Hepatocyte (in vitro differentiated cells): Measurements from ENCODE around the gene KRTAP10-2. TPM values are rescaled to one million over a fixed set of nuclear protein-coding genes. Genes with fewer than 3 reads are reported as not detected.

Experiments
- DNase-seq: peaks from one replicate; pipeline ENCODE4 v3.0.0-alpha.2; 2016; ENCODE audit warnings: low spot score
- H2AFZ ChIP-seq: fragments of 200-600 bp; sonication (generic); 2 replicates; pipeline ENCODE4 v1.6.0; 2016; ENCODE audit warnings: antibody characterized with exemption, mild to moderate bottlenecking
- H3K27ac ChIP-seq: fragments of 200-600 bp; sonication (generic); 2 replicates; pipeline ENCODE4 v1.5.1; 2016; ENCODE audit warnings: mild to moderate bottlenecking
- H3K27me3 ChIP-seq: fragments of 200-600 bp; sonication (generic); 2 replicates; pipeline ENCODE4 v1.6.1; 2016
- H3K36me3 ChIP-seq: fragments of 200-600 bp; sonication (generic); replicated peaks from 2 replicates; pipeline ENCODE4 v1.5.1; 2016; ENCODE audit warnings: low read depth; ENCODE audit not compliant: insufficient read depth
- H3K4me1 ChIP-seq: fragments of 200-600 bp; sonication (generic); 2 replicates; pipeline ENCODE4 v1.5.1; 2016; ENCODE audit warnings: mild to moderate bottlenecking, moderate library complexity; ENCODE audit not compliant: insufficient read depth
- H3K4me2 ChIP-seq: fragments of 200-600 bp; sonication (generic); 2 replicates; pipeline ENCODE4 v1.6.0; 2016
- H3K4me3 ChIP-seq: fragments of 200-600 bp; sonication (generic); 2 replicates; pipeline ENCODE4 v1.5.1; 2016; ENCODE audit warnings: mild to moderate bottlenecking
- H3K79me2 ChIP-seq: fragments of 200-600 bp; sonication (generic); 2 replicates; pipeline ENCODE4 v1.6.0; 2017; ENCODE audit warnings: mild to moderate bottlenecking
- H3K9me2 ChIP-seq: fragments of 200-600 bp; sonication (generic); replicated peaks from 2 replicates; pipeline ENCODE4 v1.6.0; 2017; ENCODE audit warnings: mild to moderate bottlenecking; ENCODE audit not compliant: insufficient read depth
- H3K9me3 ChIP-seq: fragments of 200-600 bp; sonication (generic); 2 replicates; pipeline ENCODE4 v1.5.1; 2016; ENCODE audit warnings: low read depth, mild to moderate bottlenecking
- H4K20me1 ChIP-seq: fragments of 200-600 bp; sonication (generic); 2 replicates; pipeline ENCODE4 v1.6.0; 2016; ENCODE audit warnings: mild to moderate bottlenecking; ENCODE audit not compliant: insufficient read depth, poor library complexity, severe bottlenecking
- EZH2 ChIP-seq: fragments of 200-600 bp; sonication (generic); IDR thresholded peaks from 2 replicates; pipeline ENCODE4 v1.6.1; 2016; ENCODE audit warnings: antibody characterized with exemption, mild to moderate bottlenecking, borderline replicate concordance
- EZH2phosphoT487 ChIP-seq: fragments of 200-600 bp; sonication (generic); IDR thresholded peaks from one replicate; pipeline ENCODE4 v1.6.1; 2018; ENCODE audit warnings: antibody characterized with exemption, mild to moderate bottlenecking, low read depth, moderate library complexity; ENCODE audit not compliant: unreplicated experiment, severe bottlenecking
- WGBS: methylation state at CpG from one replicate; pipeline ENCODE4 v1.1.6; 2016; ENCODE audit warnings: low lambda C conversion rate; ENCODE audit errors: missing lambda C conversion rate; 5-methylcytosine and 5-hydroxymethylcytosine counted together
- polyA plus RNA-seq: library from polyadenylated mRNA; unstranded; fragments of >200 nt; fragmentation: Nextera tagmentation; extraction: Ambion mirVana; gene quantifications from 2 replicates; pipeline ENCODE4 v1.2.1, GENCODE V29; 2016
- total RNA-seq: library from RNA; depleted of rRNA; stranded (reverse); fragments of >200 nt; gene quantifications from 2 replicates; pipeline ENCODE4 v1.2.3, GENCODE V29; 2014
- TF ChIP-seq, protein P1 (sequence below): fragments of 200-600 bp; sonication (generic); IDR thresholded peaks from 2 replicates; pipeline ENCODE4 v1.5.1; 2016; ENCODE audit warnings: antibody characterized with exemption, mild to moderate bottlenecking; ENCODE audit not compliant: poor library complexity

KRTAP10-2 gene
- total and polyA plus RNA-seq, 2 experiments from 2014 or later = not detected

DNA sequence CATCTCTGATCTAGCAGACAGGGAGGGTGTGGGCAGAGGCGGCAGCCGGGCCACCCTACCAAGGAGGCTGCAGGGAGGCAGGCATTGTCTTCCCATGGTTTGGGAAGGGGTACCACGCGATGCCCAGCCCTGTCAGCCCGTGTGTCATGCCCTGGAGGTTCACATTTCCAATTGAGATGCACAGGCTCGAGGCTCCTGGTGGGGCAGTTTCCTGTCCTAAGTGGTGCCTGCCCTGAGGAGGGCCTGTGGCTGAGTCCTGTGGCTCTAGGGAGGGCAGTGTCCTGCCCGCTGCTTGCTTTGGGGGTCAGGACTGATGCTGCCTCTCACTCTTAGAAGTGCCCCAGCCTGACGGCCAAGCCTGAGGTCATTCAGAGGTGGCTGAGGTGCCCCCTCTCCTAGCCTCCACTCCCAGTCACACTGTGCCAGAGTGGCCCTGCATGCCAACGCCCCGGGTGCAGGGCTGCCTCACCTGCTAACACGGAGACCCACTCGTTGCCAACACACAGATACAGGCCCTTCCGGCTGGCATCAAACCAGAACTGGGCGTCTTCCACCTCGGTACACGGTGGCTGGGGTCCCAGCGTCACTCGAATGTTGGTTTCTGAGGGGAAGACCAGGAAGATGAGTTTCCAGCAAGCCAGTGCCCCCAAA, 23.2 kb downstream of the KRTAP10-2 start:
- Histone ChIP-seq H3K9me3 (no peaks in the 10 kb centered on the region), H3K4me1 (no peaks in the 10 kb centered on the region), H4K20me1 (no peaks in the 10 kb centered on the region), H3K9me2 (no peaks in the 10 kb centered on the region), H3K4me3 (no peak overlapping the region), H3K79me2 (no peaks in the 10 kb centered on the region), H3K36me3 (no peaks in the 10 kb centered on the region), H3K27me3 (no peaks in the 10 kb centered on the region), H3K27ac (no peak overlapping the region), H2AFZ (no peak overlapping the region), H3K4me2 (no peak overlapping the region)
- TF ChIP-seq, protein P1, sequence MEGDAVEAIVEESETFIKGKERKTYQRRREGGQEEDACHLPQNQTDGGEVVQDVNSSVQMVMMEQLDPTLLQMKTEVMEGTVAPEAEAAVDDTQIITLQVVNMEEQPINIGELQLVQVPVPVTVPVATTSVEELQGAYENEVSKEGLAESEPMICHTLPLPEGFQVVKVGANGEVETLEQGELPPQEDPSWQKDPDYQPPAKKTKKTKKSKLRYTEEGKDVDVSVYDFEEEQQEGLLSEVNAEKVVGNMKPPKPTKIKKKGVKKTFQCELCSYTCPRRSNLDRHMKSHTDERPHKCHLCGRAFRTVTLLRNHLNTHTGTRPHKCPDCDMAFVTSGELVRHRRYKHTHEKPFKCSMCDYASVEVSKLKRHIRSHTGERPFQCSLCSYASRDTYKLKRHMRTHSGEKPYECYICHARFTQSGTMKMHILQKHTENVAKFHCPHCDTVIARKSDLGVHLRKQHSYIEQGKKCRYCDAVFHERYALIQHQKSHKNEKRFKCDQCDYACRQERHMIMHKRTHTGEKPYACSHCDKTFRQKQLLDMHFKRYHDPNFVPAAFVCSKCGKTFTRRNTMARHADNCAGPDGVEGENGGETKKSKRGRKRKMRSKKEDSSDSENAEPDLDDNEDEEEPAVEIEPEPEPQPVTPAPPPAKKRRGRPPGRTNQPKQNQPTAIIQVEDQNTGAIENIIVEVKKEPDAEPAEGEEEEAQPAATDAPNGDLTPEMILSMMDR = no peak
- TF ChIP-seq EZH2phosphoT487 (no peak), EZH2 (no peak)
- 90% methylated on average over 18 of the region's 18 CpGs for WGBS
- DNase-seq = no peak

DNA sequence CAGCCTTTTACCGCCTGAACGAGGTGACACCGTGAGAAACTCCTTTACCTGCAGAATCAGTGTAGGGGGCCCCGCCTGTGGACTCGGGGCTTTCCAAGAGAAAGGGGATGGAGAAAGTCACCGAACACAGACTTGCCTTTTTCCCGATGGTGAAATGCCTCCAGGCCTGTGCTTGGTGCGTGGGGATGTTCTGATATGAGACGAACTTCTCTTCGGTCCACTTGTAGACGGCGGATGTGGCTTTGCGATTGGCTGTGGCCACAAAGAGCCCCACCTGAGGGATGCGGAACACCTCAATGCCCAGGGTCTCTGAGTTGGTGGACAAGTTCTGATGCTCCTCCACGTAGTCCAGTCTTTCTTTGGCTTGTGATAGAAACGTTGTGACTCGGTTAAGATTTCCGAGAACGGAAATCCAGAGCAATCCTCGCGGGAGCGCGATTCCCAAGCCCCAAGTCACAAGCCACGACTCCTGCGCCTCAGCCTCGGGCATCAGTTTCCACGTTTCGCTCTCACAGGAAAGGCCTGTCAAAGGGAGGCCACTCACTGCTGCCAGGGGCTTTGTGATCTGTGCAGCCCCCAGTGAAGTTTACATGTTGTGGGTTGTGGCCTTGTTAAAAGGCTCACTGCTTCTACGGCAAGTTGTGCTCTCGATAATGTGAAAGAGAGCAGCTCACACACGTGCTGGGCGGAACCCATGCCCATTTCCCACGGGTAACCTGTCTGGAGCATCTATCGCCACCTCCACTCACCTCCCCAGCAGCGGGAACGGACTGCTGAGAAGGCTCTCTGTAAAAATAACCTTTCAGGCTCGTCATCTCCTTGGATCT, 23.9 kb downstream of the KRTAP10-2 start:
- H3K4me2 ChIP-seq = no peak overlapping the region
- H3K4me3 ChIP-seq = no peak overlapping the region
- H3K36me3 ChIP-seq = no peaks in the 10 kb centered on the region
- WGBS = 95% methylated on average over 36 of the region's 37 CpGs
- no peaks in the 10 kb centered on the region for H3K9me3 ChIP-seq
- no peaks in the 10 kb centered on the region for H4K20me1 ChIP-seq
- no peak overlapping the region for H2AFZ ChIP-seq
- no peak for DNase-seq
- no peaks in the 10 kb centered on the region for H3K4me1 ChIP-seq
- no peaks in the 10 kb centered on the region for H3K9me2 ChIP-seq
- no peaks in the 10 kb centered on the region for H3K27me3 ChIP-seq
- no peak overlapping the region for H3K27ac ChIP-seq
- H3K79me2 ChIP-seq = no peaks in the 10 kb centered on the region
- TF ChIP-seq EZH2 = no peak
- TF ChIP-seq, protein P1 = no peak

DNA sequence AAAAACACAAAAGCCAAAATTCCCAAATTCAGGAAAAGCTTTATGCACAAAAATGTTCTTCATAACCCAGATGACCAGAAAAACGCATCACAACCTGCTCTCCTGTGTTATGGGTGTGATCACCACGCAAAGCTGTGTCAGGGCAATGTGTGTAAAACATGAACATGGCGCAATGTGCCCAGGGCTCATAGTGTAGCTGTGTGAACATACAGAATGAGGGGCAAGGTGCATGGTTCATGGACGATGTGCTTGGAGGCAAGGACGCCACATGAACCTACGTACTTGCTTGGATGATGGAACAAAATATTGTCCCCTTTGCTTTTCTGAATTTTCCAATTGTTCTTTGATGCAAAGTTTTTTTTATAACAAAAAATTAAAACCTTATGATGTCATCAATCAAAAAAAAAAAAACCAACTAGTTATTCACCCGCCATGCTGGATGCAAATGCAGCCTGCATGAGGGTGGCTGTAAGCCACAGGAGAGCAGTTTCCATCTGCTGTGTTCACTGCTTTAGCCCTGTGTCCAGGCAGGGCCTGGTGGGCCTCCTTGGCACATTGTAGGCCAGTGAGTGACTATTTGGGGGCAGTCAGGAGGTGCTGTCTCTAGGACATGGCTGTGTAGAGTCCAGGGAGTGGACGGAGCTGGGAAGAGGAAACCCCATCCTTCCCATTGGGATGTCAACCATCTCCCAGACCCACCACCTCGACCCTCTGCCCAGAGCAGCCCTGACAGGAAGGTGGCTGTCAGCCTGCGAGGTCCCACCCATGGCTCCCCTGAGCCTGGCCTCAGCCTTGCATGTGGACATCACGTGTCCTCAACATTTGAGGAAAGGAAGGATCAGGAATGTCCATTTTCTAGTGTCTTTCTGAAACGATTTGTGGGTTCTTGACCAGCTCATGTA, 25.0 kb downstream of the KRTAP10-2 start:
- TF ChIP-seq, protein P1 = no peak
- TF ChIP-seq EZH2phosphoT487 = no peak
- no peak for TF ChIP-seq EZH2
- no peaks in the 10 kb centered on the region for H3K27me3 ChIP-seq
- no peaks in the 10 kb centered on the region for H3K9me3 ChIP-seq
- H3K4me1 ChIP-seq = no peaks in the 10 kb centered on the region
- H3K4me2 ChIP-seq = no peak overlapping the region
- H3K27ac ChIP-seq = no peak overlapping the region
- no peaks in the 10 kb centered on the region for H4K20me1 ChIP-seq
- H3K4me3 ChIP-seq = no peak overlapping the region
- no peaks in the 10 kb centered on the region for H3K9me2 ChIP-seq
- no peak overlapping the region for H2AFZ ChIP-seq
- H3K36me3 ChIP-seq = no peaks in the 10 kb centered on the region
- WGBS = 91% methylated on average over 12 of the region's 12 CpGs
- DNase-seq = no peak
- no peaks in the 10 kb centered on the region for H3K79me2 ChIP-seq
